Fibroblast of mammary gland (primary cell): Measurements from ENCODE around the gene PRSS21.

Experiments
- DNase-seq: peaks from one replicate; pipeline ENCODE4 v3.0.0-alpha.2; 2010; ENCODE audit warnings: low read depth
- H3K4me3 ChIP-seq: 2 replicates; pipeline ENCODE4 v1.5.1; 2011; ENCODE audit warnings: low read depth, mild to moderate bottlenecking, low read length, moderate library complexity; ENCODE audit not compliant: control insufficient read depth
- TF ChIP-seq, protein P1 (sequence below): conservative IDR thresholded peaks from 2 replicates; pipeline ENCODE4 v1.5.1; 2011; ENCODE audit warnings: low read depth, low read length, inconsistent platforms; ENCODE audit not compliant: control insufficient read depth, insufficient read depth

PRSS21 gene

DNA sequence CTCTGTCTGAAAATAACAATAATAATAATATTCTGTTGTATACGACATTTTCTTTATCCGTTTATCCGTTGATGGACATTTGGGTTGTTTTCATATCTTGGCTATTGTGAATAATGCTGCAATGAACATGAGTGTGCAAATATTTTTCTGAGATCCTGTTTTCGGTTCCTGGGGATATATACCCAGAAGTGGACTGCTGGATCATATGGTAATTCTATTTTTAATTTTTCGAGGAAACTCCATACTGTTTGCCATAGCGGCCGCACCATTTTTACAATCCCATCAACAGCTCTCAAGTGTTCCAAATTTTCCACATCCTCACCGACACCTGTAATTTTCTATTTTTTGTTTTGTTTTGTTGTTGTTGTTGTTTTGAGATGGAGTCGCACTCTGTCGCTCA lies 24.1 kb upstream of the PRSS21 start:
- DNase-seq = no peak
- H3K4me3 ChIP-seq = no peak overlapping the region
- TF ChIP-seq, protein P1, sequence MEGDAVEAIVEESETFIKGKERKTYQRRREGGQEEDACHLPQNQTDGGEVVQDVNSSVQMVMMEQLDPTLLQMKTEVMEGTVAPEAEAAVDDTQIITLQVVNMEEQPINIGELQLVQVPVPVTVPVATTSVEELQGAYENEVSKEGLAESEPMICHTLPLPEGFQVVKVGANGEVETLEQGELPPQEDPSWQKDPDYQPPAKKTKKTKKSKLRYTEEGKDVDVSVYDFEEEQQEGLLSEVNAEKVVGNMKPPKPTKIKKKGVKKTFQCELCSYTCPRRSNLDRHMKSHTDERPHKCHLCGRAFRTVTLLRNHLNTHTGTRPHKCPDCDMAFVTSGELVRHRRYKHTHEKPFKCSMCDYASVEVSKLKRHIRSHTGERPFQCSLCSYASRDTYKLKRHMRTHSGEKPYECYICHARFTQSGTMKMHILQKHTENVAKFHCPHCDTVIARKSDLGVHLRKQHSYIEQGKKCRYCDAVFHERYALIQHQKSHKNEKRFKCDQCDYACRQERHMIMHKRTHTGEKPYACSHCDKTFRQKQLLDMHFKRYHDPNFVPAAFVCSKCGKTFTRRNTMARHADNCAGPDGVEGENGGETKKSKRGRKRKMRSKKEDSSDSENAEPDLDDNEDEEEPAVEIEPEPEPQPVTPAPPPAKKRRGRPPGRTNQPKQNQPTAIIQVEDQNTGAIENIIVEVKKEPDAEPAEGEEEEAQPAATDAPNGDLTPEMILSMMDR = no peak

GRCh38 chr16:2795395-2796143 lies 21.5 kb upstream of the PRSS21 start:
- peak; percentile 50 for DNase-seq

GRCh38 chr16:2798723-2799204 lies 18.3 kb upstream of the PRSS21 start:
- TF ChIP-seq, protein P1 = no peak
- DNase-seq = no peak
- no peak overlapping the region for H3K4me3 ChIP-seq

More at GRCh38 chr16:2795395-2796143, 21.5 kb upstream of the PRSS21 start:
- TF ChIP-seq, protein P1 = no peak
- H3K4me3 ChIP-seq = no peak overlapping the region

GRCh38 chr16:2799205-2799858 lies 17.7 kb upstream of the PRSS21 start:
- no peak overlapping the region for H3K4me3 ChIP-seq
- DNase-seq = no peak
- TF ChIP-seq, protein P1 = no peak

- no peak overlapping the region for H3K4me3 ChIP-seq
- TF ChIP-seq, protein P1 = no peak
- peak; percentile 42 for DNase-seq
These were observed 17.2 kb upstream of the PRSS21 start for GRCh38 chr16:2799859-2800226.

GRCh38 chr16:2803545-2804195 lies 13.4 kb upstream of the PRSS21 start:
- TF ChIP-seq, protein P1 = no peak

More at GRCh38 chr16:2803545-2804195, 13.4 kb upstream of the PRSS21 start:
- DNase-seq = no peak
- H3K4me3 ChIP-seq = no peak overlapping the region
